H1 (cell line): Measurements from ENCODE around the gene HS2ST1. TPM values are rescaled to one million over a fixed set of nuclear protein-coding genes. Genes with fewer than 3 reads are reported as not detected.

Experiments used
- CTCF ChIA-PET: fragments of 300-600 bp; sonication (Branson Sonifier 250); formaldehyde crosslinking; loops from one replicate; lab custom pipeline; 2021; ENCODE audit not compliant: partially characterized antibody; lab: Charles Lee
- POLR2A ChIA-PET: fragments of 300-600 bp; sonication (Branson Sonifier 250); formaldehyde crosslinking; loops from one replicate; lab custom pipeline; 2021; ENCODE audit warnings: inconsistent platforms; ENCODE audit not compliant: partially characterized antibody; lab: Charles Lee
- DNase-seq, 2 experiments: peaks; one replicate each; pipeline versions ENCODE4 v3.0.0 to v3.0.0-alpha.2; 2010 to 2022; ENCODE audit warnings: low spot score in 2 of 2, low read depth in 1 of 2, mixed read lengths in 1 of 2
- FAIRE-seq: peaks from 2 replicates; lab custom pipeline; 2011; peaks lifted over from hg19 to GRCh38; lab: Jason Lieb, UNC
- H2AFZ ChIP-seq: 2 replicates; pipeline ENCODE4 v1.8.1; 2012; ENCODE audit warnings: low read length, inconsistent platforms
- H2AK5ac ChIP-seq: 2 replicates; pipeline ENCODE4 v1.6.1; 2013; ENCODE audit warnings: low read depth, low read length
- H2BK120ac ChIP-seq: replicated peaks from 2 replicates; pipeline ENCODE3; 2013; ENCODE audit warnings: low read depth, low read length, inconsistent platforms
- H2BK12ac ChIP-seq: 2 replicates; pipeline ENCODE4 v1.6.1; 2013; ENCODE audit warnings: low read depth, low read length
- H2BK15ac ChIP-seq: 2 replicates; pipeline ENCODE4 v1.6.1; 2013; ENCODE audit warnings: low read length
- H2BK20ac ChIP-seq: 2 replicates; pipeline ENCODE4 v1.6.1; 2013; ENCODE audit warnings: low read length
- H2BK5ac ChIP-seq: 2 replicates; pipeline ENCODE4 v1.6.1; 2013; ENCODE audit warnings: low read depth, low read length
- H3K14ac ChIP-seq: 2 replicates; pipeline ENCODE4 v1.6.1; 2013; ENCODE audit warnings: inconsistent platforms; ENCODE audit not compliant: insufficient read length
- H3K18ac ChIP-seq: 2 replicates; pipeline ENCODE4 v1.6.1; 2013; ENCODE audit warnings: low read length; ENCODE audit errors: extremely low read depth
- H3K23ac ChIP-seq: 2 replicates; pipeline ENCODE4 v1.6.1; 2013; ENCODE audit warnings: inconsistent platforms; ENCODE audit not compliant: insufficient read length
- H3K23me2 ChIP-seq: 2 replicates; pipeline ENCODE4 v1.6.1; 2013; ENCODE audit warnings: low read depth, low read length
- H3K27ac ChIP-seq: 2 replicates; pipeline ENCODE4 v1.6.1; 2011; ENCODE audit warnings: low read depth, low read length, inconsistent platforms
- H3K27me3 ChIP-seq, 4 experiments: replicated peaks in 1 of 4; 1 replicate in 1 of 4; 2 replicates in 3 of 4; pipeline versions ENCODE4 v1.6.1 to v1.8.1; 2011 to 2013; ENCODE audit warnings: low read length in 3 of 4, mild to moderate bottlenecking in 3 of 4, inconsistent platforms in 2 of 4, mixed read lengths in 2 of 4, moderate library complexity in 1 of 4; ENCODE audit not compliant: control insufficient read depth in 3 of 4, insufficient read depth in 3 of 4; ENCODE audit errors: extremely low read depth in 1 of 4
- H3K36me3 ChIP-seq, 4 experiments: 2 replicates each; pipeline versions ENCODE4 v1.6.1 to v1.8.1; 2011 to 2013; ENCODE audit warnings: mild to moderate bottlenecking in 4 of 4, low read length in 3 of 4, moderate library complexity in 2 of 4, control low read depth in 1 of 4, inconsistent platforms in 1 of 4; ENCODE audit not compliant: insufficient read depth in 4 of 4, control insufficient read depth in 2 of 4
- H3K4ac ChIP-seq: replicated peaks from 2 replicates; pipeline ENCODE3; 2013; ENCODE audit warnings: low read length, low read depth, mixed read lengths, inconsistent platforms; ENCODE audit not compliant: insufficient read length
- H3K4me1 ChIP-seq, 4 experiments: replicated peaks in 1 of 4; 1 replicate in 1 of 4; 2 replicates in 3 of 4; pipeline versions ENCODE4 v1.6.1 to v1.8.1; 2011 to 2013; ENCODE audit warnings: low read length in 3 of 4, inconsistent platforms in 2 of 4, mixed read lengths in 1 of 4; ENCODE audit not compliant: insufficient read depth in 4 of 4, control insufficient read depth in 3 of 4
- H3K4me2 ChIP-seq, 2 experiments: 2 replicates each; pipeline versions ENCODE4 v1.6.1 to v1.8.1; 2011 to 2013; ENCODE audit warnings: low read depth in 2 of 2, low read length in 2 of 2, control low read depth in 1 of 2, inconsistent platforms in 1 of 2, mild to moderate bottlenecking in 1 of 2; ENCODE audit not compliant: insufficient read depth in 1 of 2
- H3K4me3 ChIP-seq, 4 experiments: fragments of 200-600, 300-600 bp in 1 of 4; sonication (generic), shearing (Covaris generic), sonication (Bioruptor Twin) in 1 of 4; 2 replicates each; pipeline versions ENCODE4 v1.5.1 to v1.8.1; 2011 to 2016; ENCODE audit warnings: low read length in 4 of 4, low read depth in 3 of 4, control low read depth in 2 of 4, inconsistent platforms in 2 of 4, mild to moderate bottlenecking in 2 of 4, mixed read lengths in 1 of 4, moderate library complexity in 1 of 4; ENCODE audit not compliant: insufficient read depth in 2 of 4; ENCODE audit errors: extremely low read depth in 1 of 4
- H3K56ac ChIP-seq: replicated peaks from 2 replicates; pipeline ENCODE3; 2013; ENCODE audit warnings: low read depth, mild to moderate bottlenecking, mixed read lengths, low read length, inconsistent platforms; ENCODE audit not compliant: insufficient read length
- H3K79me1 ChIP-seq: 2 replicates; pipeline ENCODE4 v1.6.1; 2013; ENCODE audit warnings: low read depth, low read length, control low read depth
- H3K79me2 ChIP-seq, 2 experiments: 2 replicates each; pipeline versions ENCODE4 v1.6.1 to v1.8.1; 2012 to 2013; ENCODE audit warnings: low read length in 2 of 2, mild to moderate bottlenecking in 2 of 2, inconsistent platforms in 1 of 2; ENCODE audit not compliant: insufficient read depth in 2 of 2, control insufficient read depth in 1 of 2
- H3K9ac ChIP-seq, 4 experiments: replicated peaks in 1 of 4; 1 replicate in 1 of 4; 2 replicates in 3 of 4; pipeline versions ENCODE4 v1.6.1 to v1.8.1; 2011 to 2013; ENCODE audit warnings: low read depth in 3 of 4, low read length in 3 of 4, control low read depth in 2 of 4, mild to moderate bottlenecking in 2 of 4, moderate library complexity in 2 of 4, inconsistent platforms in 1 of 4; ENCODE audit errors: extremely low read depth in 1 of 4
- H3K9me3 ChIP-seq, 2 experiments: 2 replicates each; pipeline versions ENCODE4 v1.6.1 to v1.8.1; 2012 to 2013; ENCODE audit warnings: mild to moderate bottlenecking in 2 of 2, moderate library complexity in 2 of 2, control low read depth in 1 of 2, inconsistent platforms in 1 of 2, low read depth in 1 of 2, low read length in 1 of 2, mixed read lengths in 1 of 2; ENCODE audit not compliant: insufficient read depth in 2 of 2
- H4K20me1 ChIP-seq, 2 experiments: replicated peaks in 1 of 2; 2 replicates each; pipeline versions ENCODE3 to v1.8.1; 2011 to 2013; ENCODE audit warnings: inconsistent platforms in 2 of 2, low read length in 2 of 2, mild to moderate bottlenecking in 1 of 2; ENCODE audit not compliant: insufficient read depth in 2 of 2, control insufficient read depth in 1 of 2
- H4K5ac ChIP-seq: 2 replicates; pipeline ENCODE4 v1.6.1; 2013; ENCODE audit warnings: low read length, low read depth, mixed read lengths, inconsistent platforms; ENCODE audit not compliant: insufficient read length
- H4K8ac ChIP-seq: 2 replicates; pipeline ENCODE4 v1.8.0; 2013; ENCODE audit warnings: mild to moderate bottlenecking, moderate library complexity, low read length, inconsistent platforms; ENCODE audit not compliant: insufficient read depth; ENCODE audit errors: extremely low read depth
- H4K91ac ChIP-seq: replicated peaks from 2 replicates; pipeline ENCODE3; 2013; ENCODE audit warnings: low read length, mixed read lengths, inconsistent platforms; ENCODE audit not compliant: insufficient read length
- ASH2L ChIP-seq: fragments of 200-600, 300-600 bp; sonication (generic); IDR thresholded peaks from one replicate; pipeline ENCODE4 v1.7.1; 2017; ENCODE audit warnings: low read length
- BRCA1 ChIP-seq: IDR thresholded peaks from 2 replicates; pipeline ENCODE4 v1.6.1; 2012; ENCODE audit warnings: low read depth, low read length, improper control_type of control experiment
- CBX5 ChIP-seq: fragments of 300-800, 300-1000 bp; sonication (generic); IDR thresholded peaks from 2 replicates; pipeline ENCODE4 v1.7.1; 2016; ENCODE audit warnings: antibody characterized with exemption, low read length, low read depth
- CEBPB ChIP-seq: IDR thresholded peaks from 2 replicates; pipeline ENCODE4 v1.6.1; 2012; ENCODE audit warnings: low read depth, low read length
- FOSL1 ChIP-seq: IDR thresholded peaks from 2 replicates; pipeline ENCODE4 v1.6.1; 2011; ENCODE audit warnings: mild to moderate bottlenecking, low read depth, low read length, moderate library complexity; ENCODE audit not compliant: insufficient read depth
- JUN ChIP-seq: IDR thresholded peaks from 2 replicates; pipeline ENCODE4 v1.6.1; 2011; ENCODE audit warnings: low read depth, mild to moderate bottlenecking, improper control_type of control experiment, low read length
- JUND ChIP-seq: IDR thresholded peaks from 2 replicates; pipeline ENCODE4 v1.6.1; 2011; ENCODE audit warnings: mild to moderate bottlenecking, improper control_type of control experiment, low read length
- KDM5A ChIP-seq: fragments of 200-600 bp; IDR thresholded peaks from 2 replicates; pipeline ENCODE4 v1.7.1; 2012; ENCODE audit warnings: mild to moderate bottlenecking, low read length, inconsistent platforms, mixed read lengths
- NRF1 ChIP-seq: IDR thresholded peaks from 2 replicates; pipeline ENCODE4 v1.6.1; 2011; ENCODE audit warnings: mild to moderate bottlenecking, low read depth, low read length, improper control_type of control experiment
- POLR2AphosphoS5 ChIP-seq: IDR thresholded peaks from 2 replicates; pipeline ENCODE4 v1.6.1; 2011; ENCODE audit warnings: low read depth, low read length
- RBBP5 ChIP-seq: IDR thresholded peaks from 2 replicates; pipeline ENCODE4 v1.7.1; 2012; ENCODE audit warnings: low read depth, mild to moderate bottlenecking, inconsistent platforms, low read length, moderate library complexity, borderline replicate concordance
- SIRT6 ChIP-seq: IDR thresholded peaks from one replicate; pipeline ENCODE4 v1.7.1; 2012; ENCODE audit warnings: low read length, inconsistent platforms
- SP1 ChIP-seq: IDR thresholded peaks from 2 replicates; pipeline ENCODE4 v1.6.1; 2011; ENCODE audit warnings: low read depth, low read length
- SP2 ChIP-seq: IDR thresholded peaks from 2 replicates; pipeline ENCODE4 v1.6.1; 2012; ENCODE audit warnings: mild to moderate bottlenecking, low read length, inconsistent platforms
- TCF12 ChIP-seq: IDR thresholded peaks from 2 replicates; pipeline ENCODE4 v1.6.1; 2011; ENCODE audit warnings: low read depth, mild to moderate bottlenecking, low read length
- ZNF274 ChIP-seq: IDR thresholded peaks from 2 replicates; pipeline ENCODE4 v1.7.0; 2012; ENCODE audit warnings: low read length, borderline replicate concordance; ENCODE audit errors: extremely low read depth
- WGBS, 2 experiments: shearing (Covaris generic) in 1 of 2; methylation state at CpG; one replicate each; pipeline versions ENCODE4 v1.1.6 to v1.1.7; 2013 to 2015; ENCODE audit warnings: low lambda C conversion rate in 2 of 2, mixed read lengths in 2 of 2, inconsistent platforms in 1 of 2, low coverage in 1 of 2, missing lambda C conversion rate in 1 of 2; ENCODE audit not compliant: insufficient replicate concordance in 2 of 2, insufficient coverage in 1 of 2, insufficient read length in 1 of 2; ENCODE audit errors: extremely low coverage in 1 of 2, missing lambda C conversion rate in 1 of 2; 5-methylcytosine and 5-hydroxymethylcytosine counted together
- polyA plus RNA-seq, 7 experiments: library from polyadenylated mRNA; depleted of rRNA in 3 of 7; stranded (reverse) in 5 of 7; unstranded in 2 of 7; fragments of >200 nt in 5 of 7; fragments of 200-250 nt in 2 of 7; gene quantifications; 1 replicate in 5 of 7; 2 replicates in 1 of 7; 4 replicates in 1 of 7; pipeline versions ENCODE4 v1.2.1 to v1.2.3, GENCODE V29; 2011 to 2013; ENCODE audit warnings: missing spikeins in 2 of 7, mixed read lengths in 2 of 7
- total RNA-seq: library from RNA; stranded (reverse); fragmentation: NEBNext Ultra II Directional; extraction: Animal tissue kit (Norgen Biotek cat#: 25700); gene quantifications from 2 replicates; pipeline ENCODE4 v1.2.1, GENCODE V29; 2021

The HS2ST1 gene
- total and polyA plus RNA-seq, 2 of the 8 experiments (the other 6 are each of a cell fraction or from before 2014, with no cell fraction given): 5.2 to 28.3 TPM

DNA sequence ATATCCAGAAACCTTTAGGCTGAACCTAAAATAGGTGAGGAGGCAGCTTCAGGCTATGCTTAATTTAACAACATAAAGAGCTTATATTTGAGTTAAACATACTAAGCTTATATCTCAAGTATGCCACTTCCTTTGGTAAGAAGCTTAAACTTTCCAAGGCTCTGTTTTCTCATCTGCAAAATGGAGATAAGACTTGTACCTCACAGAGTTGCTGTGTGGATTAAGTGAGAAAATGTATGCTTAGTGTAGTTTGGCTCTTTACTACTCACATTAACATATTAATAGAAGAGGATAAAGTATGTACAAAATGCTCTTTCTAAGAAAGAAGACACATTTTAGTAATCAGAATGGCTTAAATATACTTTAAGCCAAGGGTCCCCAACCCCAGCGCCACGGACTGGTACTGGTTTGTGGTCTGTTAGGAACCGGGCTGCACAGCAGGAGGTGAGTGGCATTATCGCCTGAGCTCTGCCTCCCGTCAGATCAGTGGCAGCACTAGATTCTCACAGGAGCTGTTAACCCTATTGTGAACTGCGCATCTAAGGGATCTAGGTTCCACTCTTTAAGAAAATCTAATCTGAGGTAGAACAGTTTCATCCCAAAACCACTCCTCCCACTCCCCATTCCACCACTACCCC lies 77.2 kb downstream of the HS2ST1 start:
- 58% methylated on average over 6 of the region's 6 CpGs; no CpG with 5 or more reads in 1 of the 2 experiments for WGBS, 2 experiments
- no peak overlapping the region for H2BK12ac ChIP-seq
- no peak overlapping the region for H3K9ac ChIP-seq
- H3K23ac ChIP-seq: no peak overlapping the region
- no peak overlapping the region for H2BK5ac ChIP-seq
- no peak overlapping the region for H3K27ac ChIP-seq
- H3K18ac ChIP-seq: no peak overlapping the region
- H3K79me2 ChIP-seq: peaks cover 0 to 42% of the 10 kb centered on the region in 2 experiments; a peak in 2 of 4 replicates
- no peak overlapping the region for H3K14ac ChIP-seq
- ChIA-PET POLR2A (no interaction called here), CTCF (interaction anchor here (0.6 to 1.5 kb wide), 4 partner anchors 10 to 92 kb away, joined by 3 to 5 read pairs (median 4); no protein-coding TSS in a partner anchor)
- FAIRE-seq: no peak
- no peak overlapping the region for H2BK20ac ChIP-seq
- H3K23me2 ChIP-seq: no peaks in the 10 kb centered on the region
- no peak overlapping the region for H2BK15ac ChIP-seq
- no peak overlapping the region for H3K4ac ChIP-seq
- H4K8ac ChIP-seq: no peak overlapping the region
- peaks cover 0 to 8% (median 0%) of the 10 kb centered on the region in 4 experiments; a peak in 3 of 7 replicates for H3K4me1 ChIP-seq
- no peaks in the 10 kb centered on the region; the same call in 1 of the 2 replicates for H3K79me1 ChIP-seq
- no peak overlapping the region for H2AFZ ChIP-seq
- H4K5ac ChIP-seq: no peak overlapping the region
- H4K91ac ChIP-seq: no peak overlapping the region
- no peak overlapping the region for H3K4me2 ChIP-seq
- H3K9me3 ChIP-seq: no peaks in the 10 kb centered on the region
- H2AK5ac ChIP-seq: no peak overlapping the region
- peaks cover 0 to 4% of the 10 kb centered on the region in 2 experiments for H4K20me1 ChIP-seq
- H3K56ac ChIP-seq: no peak overlapping the region
- H3K36me3 ChIP-seq: no peaks in the 10 kb centered on the region
- H3K4me3 ChIP-seq: no peak overlapping the region
- H2BK120ac ChIP-seq: no peak overlapping the region
- H3K27me3 ChIP-seq: no peaks in the 10 kb centered on the region
- no peak for DNase-seq
- TF ChIP-seq SP1: no peak
- TF ChIP-seq NRF1: no peak
- no peak for TF ChIP-seq RBBP5
- no peak for TF ChIP-seq JUN
- no peak for TF ChIP-seq ASH2L
- TF ChIP-seq FOSL1: no peak
- TF ChIP-seq SIRT6: no peak
- TF ChIP-seq TCF12: no peak
- no peak for TF ChIP-seq SP2
- no peak for TF ChIP-seq POLR2AphosphoS5
- TF ChIP-seq ZNF274: no peak
- no peak for TF ChIP-seq CEBPB
- TF ChIP-seq JUND: no peak
- TF ChIP-seq KDM5A: no peak
- TF ChIP-seq CBX5: no peak
- no peak for TF ChIP-seq BRCA1
